ENCODE results near the gene AK4. TPM values are rescaled to one million over a fixed set of nuclear protein-coding genes. Genes with fewer than 3 reads are reported as not detected.

AK4 gene
- total and polyA plus RNA-seq, 4 donors = 52.3 to 106 (median 59.3) TPM

- Histone ChIP-seq H3K4me1 (ENCODE audit: control insufficient read depth in 4 of 4, insufficient read depth in 4 of 4, low read length in 3 of 4) (peaks cover 0 to 6% (median 3%) of the 10 kb centered on the region in 4 donors), H3K9ac (ENCODE audit: low read depth in 1 of 2, low read length in 2 of 2) (no peak overlapping the region), H3K4me3 (ENCODE audit: low read depth in 1 of 3, low read length in 3 of 3) (no peak overlapping the region), H3K36me3 (ENCODE audit: control insufficient read depth in 4 of 4, insufficient read depth in 3 of 4, low read depth in 1 of 4, low read length in 3 of 4) (no peaks in the 10 kb centered on the region), H3K27me3 (ENCODE audit: control insufficient read depth in 4 of 4, insufficient read depth in 4 of 4, low read length in 3 of 4) (no peaks in the 10 kb centered on the region), H3K9me3 (ENCODE audit: control insufficient read depth in 4 of 4, low read length in 3 of 4) (peaks cover 0 to 1% (median under 1%) of the 10 kb centered on the region in 4 donors), H3K27ac (ENCODE audit: low read depth in 1 of 2, low read length in 2 of 2) (no peak overlapping the region)
- WGBS = 88% methylated on average over 1 of the region's 1 CpG
- no peak for DNase-seq (ENCODE audit: low spot score)
- TF ChIP-seq YY1 (IDR thresholded peaks at IDR 0.05) = peak; percentile 45
- peak; percentile 41 for TF ChIP-seq FOXA1 (IDR thresholded peaks at IDR 0.05)
- TF ChIP-seq MAX (IDR thresholded peaks at IDR 0.05) = peak; percentile 28
- peak in 1 of 2 donors; percentile 8 for TF ChIP-seq RAD21 (IDR thresholded peaks at IDR 0.05)
- TF ChIP-seq CTCF (IDR thresholded peaks at IDR 0.05; ENCODE audit: low read depth, low read length, missing input control) = no peak
- TF ChIP-seq REST (IDR thresholded peaks at IDR 0.05) = no peak
- TF ChIP-seq FOXA2 (IDR thresholded peaks at IDR 0.05) = peak; percentile 37
- TF ChIP-seq JUND (IDR thresholded peaks at IDR 0.05) = peak in 1 of 2 donors; percentile 44
- TF ChIP-seq HNF4G (IDR thresholded peaks at IDR 0.05) = no peak
- TF ChIP-seq RXRA (IDR thresholded peaks at IDR 0.05) = peak; percentile 63 to 91
- peak; percentile 55 for TF ChIP-seq SP1 (IDR thresholded peaks at IDR 0.05)
- TF ChIP-seq NR2F2 (IDR thresholded peaks at IDR 0.05) = no peak
- no peak for TF ChIP-seq ATF3 (IDR thresholded peaks at IDR 0.05)
- no peak for TF ChIP-seq GABPA (IDR thresholded peaks at IDR 0.05 in 1 of 2, conservative IDR thresholded peaks at IDR 0.05 in 1 of 2)
- TF ChIP-seq TAF1 (conservative IDR thresholded peaks at IDR 0.05) = no peak
- no peak for TF ChIP-seq ZBTB33 (IDR thresholded peaks at IDR 0.05)
- TF ChIP-seq EGR1 (IDR thresholded peaks at IDR 0.05; ENCODE audit: low read depth in 2 of 2) = no peak
- TF ChIP-seq HNF4A (conservative IDR thresholded peaks at IDR 0.05) = peak; percentile 67 to 87
These were observed 43.0 kb upstream of the AK4 start for GRCh38 chr1:65104854-65105534.
